Stomach (tissue), 4 donors: ENCODE measurements around the gene TSHZ2.

Experiments used
- CTCF ChIP-seq, 7 experiments: fragments of 450-650 bp in 4 of 7; fragments of 200-600 bp in 3 of 7; sonication (generic) in 3 of 7; IDR thresholded peaks; one replicate each; pipeline ENCODE4 v1.5.1; 2016 to 2019; ENCODE audit warnings: antibody characterized with exemption in 7 of 7, control low read depth in 2 of 7, mild to moderate bottlenecking in 1 of 7
- EP300 ChIP-seq: sonication (generic); formaldehyde crosslinking; IDR thresholded peaks from one replicate; pipeline ENCODE4 v1.6.1; 2017; ENCODE audit warnings: antibody characterized with exemption
- POLR2A ChIP-seq, 4 donors: fragments of 450-650 bp; IDR thresholded peaks; one replicate each; pipeline ENCODE4 v1.6.1; 2016; ENCODE audit warnings: antibody characterized with exemption in 4 of 4, control low read depth in 2 of 4, mild to moderate bottlenecking in 1 of 4, moderate library complexity in 1 of 4
- POLR2AphosphoS5 ChIP-seq, 3 donors: sonication (generic); formaldehyde crosslinking; IDR thresholded peaks; one replicate each; pipeline ENCODE4 v1.6.1; 2016; ENCODE audit warnings: antibody characterized with exemption in 3 of 3

- TF ChIP-seq CTCF (IDR thresholded peaks at IDR 0.05) (no peak), POLR2AphosphoS5 (IDR thresholded peaks at IDR 0.05) (no peak), POLR2A (IDR thresholded peaks at IDR 0.05) (no peak), EP300 (no peak)
These were observed 8.9 kb downstream of the TSHZ2 start for GRCh38 chr20:52981051-52981450.
